Prostate gland (tissue), 2 donors: ENCODE results near the gene CD209.

Experiments used
- POLR2A ChIP-seq: fragments of 450-650 bp; IDR thresholded peaks from one replicate; pipeline ENCODE4 v1.6.1; 2016; ENCODE audit warnings: antibody characterized with exemption, mild to moderate bottlenecking
- POLR2AphosphoS5 ChIP-seq: sonication (generic); formaldehyde crosslinking; IDR thresholded peaks from one replicate; pipeline ENCODE4 v1.6.1; 2017; ENCODE audit warnings: antibody characterized with exemption
- TF ChIP-seq, protein P1 (sequence below), 4 experiments: fragments of 200-600 bp in 2 of 4; fragments of 450-650 bp in 2 of 4; sonication (generic) in 2 of 4; IDR thresholded peaks; 1 replicate in 3 of 4; 2 replicates in 1 of 4; pipeline ENCODE4 v1.5.1; 2016 to 2019; ENCODE audit warnings: antibody characterized with exemption in 4 of 4, mild to moderate bottlenecking in 2 of 4, moderate library complexity in 2 of 4

DNA sequence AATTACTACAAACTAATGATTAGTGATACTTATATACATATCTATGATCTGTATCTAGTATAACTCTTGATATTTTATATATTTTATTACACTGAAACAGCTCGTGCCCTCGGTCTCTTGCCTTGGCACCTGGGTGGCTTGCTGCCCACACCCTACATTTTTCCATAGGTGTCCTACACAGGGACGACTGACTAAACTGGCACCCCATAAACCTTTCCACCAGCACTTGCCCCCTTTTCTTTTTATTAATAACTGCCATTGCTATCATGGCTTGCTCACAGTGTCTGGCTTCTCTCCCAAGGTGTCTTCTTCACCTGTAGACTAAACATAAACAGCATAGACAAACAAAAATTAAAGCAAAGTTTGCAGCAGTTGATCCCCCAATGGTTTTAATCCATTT is 46.2 kb upstream of the CD209 start:
- TF ChIP-seq POLR2A (no peak), POLR2AphosphoS5 (no peak)
- TF ChIP-seq, protein P1, sequence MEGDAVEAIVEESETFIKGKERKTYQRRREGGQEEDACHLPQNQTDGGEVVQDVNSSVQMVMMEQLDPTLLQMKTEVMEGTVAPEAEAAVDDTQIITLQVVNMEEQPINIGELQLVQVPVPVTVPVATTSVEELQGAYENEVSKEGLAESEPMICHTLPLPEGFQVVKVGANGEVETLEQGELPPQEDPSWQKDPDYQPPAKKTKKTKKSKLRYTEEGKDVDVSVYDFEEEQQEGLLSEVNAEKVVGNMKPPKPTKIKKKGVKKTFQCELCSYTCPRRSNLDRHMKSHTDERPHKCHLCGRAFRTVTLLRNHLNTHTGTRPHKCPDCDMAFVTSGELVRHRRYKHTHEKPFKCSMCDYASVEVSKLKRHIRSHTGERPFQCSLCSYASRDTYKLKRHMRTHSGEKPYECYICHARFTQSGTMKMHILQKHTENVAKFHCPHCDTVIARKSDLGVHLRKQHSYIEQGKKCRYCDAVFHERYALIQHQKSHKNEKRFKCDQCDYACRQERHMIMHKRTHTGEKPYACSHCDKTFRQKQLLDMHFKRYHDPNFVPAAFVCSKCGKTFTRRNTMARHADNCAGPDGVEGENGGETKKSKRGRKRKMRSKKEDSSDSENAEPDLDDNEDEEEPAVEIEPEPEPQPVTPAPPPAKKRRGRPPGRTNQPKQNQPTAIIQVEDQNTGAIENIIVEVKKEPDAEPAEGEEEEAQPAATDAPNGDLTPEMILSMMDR (IDR thresholded peaks at IDR 0.05): no peak
